ENCODE measurements around the gene LIPT2.
A peak's percentile ranks its signal among the peaks of the same experiment; 100 is the strongest.
"Not testable (repeated sequence)": the region's sequence is repeated elsewhere in the genome, so short reads cannot be mapped to it uniquely, and the experiment has no call there.

LIPT2 gene

DNA sequence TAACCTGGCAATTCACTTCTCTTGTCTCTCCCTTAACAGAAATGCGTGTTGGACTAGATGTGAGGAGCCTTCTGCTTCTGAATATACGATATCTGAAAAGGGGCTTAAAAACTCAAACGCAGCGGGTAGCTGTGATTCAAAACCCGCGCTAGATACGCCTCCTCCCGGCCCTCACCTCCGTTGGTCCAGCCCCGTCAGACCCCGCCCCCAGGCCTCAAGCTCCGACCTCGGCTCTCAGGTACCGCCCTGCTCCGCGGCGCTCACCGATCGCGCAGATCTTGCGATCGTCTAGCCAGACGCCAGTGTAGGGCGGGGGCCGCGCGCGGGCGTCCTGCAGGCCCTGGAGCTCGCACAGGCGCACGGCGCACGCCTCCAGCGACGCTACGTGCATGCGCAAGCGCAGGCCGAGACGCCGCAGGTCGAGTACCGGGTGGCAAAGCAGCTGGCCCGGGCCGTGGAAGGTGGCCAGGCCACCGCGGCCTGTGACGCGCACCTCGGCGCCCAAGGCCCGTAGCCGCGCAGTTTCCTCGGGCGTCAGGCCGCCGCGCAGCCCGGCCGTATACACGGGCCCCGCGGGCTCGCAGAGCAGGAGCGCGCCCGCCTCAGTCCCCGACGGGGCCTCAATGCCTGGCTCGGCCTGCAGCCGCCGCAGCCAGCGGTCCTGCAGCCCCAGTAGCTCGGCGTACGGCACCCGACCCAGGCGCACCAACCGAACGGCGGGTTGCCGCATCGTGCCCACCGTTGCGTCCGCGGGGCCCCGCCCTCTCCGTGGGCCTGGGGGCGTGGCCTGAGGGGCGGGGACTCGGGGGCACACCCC, at the start of gene LIPT2:
Gene LIPT2, minus strand, starts transcription at position 751 of the 817 bp plus-strand sequence. Its CDS starts 21 bp downstream, at position 730.
- H3K27me3 ChIP-seq (replicated peaks; ENCODE audit: control insufficient read depth, insufficient read depth, low read length) = no peaks in the 10 kb centered on the region
- H3K36me3 ChIP-seq (ENCODE audit: control insufficient read depth, insufficient read depth, low read length, severe bottlenecking) = no peaks in the 10 kb centered on the region
- peaks cover 9% of the 10 kb centered on the region for H3K4me1 ChIP-seq (ENCODE audit: control insufficient read depth, insufficient read depth, low read length)
- peak within 1 kb of the TSS; percentile 97 for H3K9ac ChIP-seq (ENCODE audit: low read length)
- peak; percentile 95 for DNase-seq (ENCODE audit: low read depth)
- H3K4me3 ChIP-seq (ENCODE audit: low read length) = peak within 1 kb of the TSS; percentile 92
- no peaks in the 10 kb centered on the region for H3K9me3 ChIP-seq (ENCODE audit: control insufficient read depth, low read length)

DNA sequence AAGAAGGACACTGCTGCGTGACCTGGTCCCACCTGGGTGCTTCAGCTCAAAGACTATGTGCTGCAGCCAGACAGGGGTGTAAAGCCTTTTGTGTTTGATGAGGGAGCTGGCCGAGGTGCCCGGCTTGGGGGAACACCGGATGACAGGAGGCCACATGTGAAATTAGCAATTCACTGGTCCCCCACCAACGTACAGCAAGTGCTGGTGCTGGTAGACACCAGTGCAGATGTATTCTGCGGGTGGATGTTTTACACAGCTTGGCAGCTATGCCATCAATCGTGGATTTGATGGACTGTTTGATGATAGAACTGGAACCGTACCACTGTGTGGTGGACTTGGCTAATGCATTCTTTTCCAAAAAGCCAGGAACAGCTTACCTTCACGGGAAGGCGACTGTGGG, 47.9 kb upstream of the LIPT2 start:
- no peak overlapping the region for H3K9ac ChIP-seq (ENCODE audit: low read length)
- H3K4me3 ChIP-seq (ENCODE audit: low read length) = no peak overlapping the region
- H3K4me1 ChIP-seq (ENCODE audit: control insufficient read depth, insufficient read depth, low read length) = no peaks in the 10 kb centered on the region
- DNase-seq (ENCODE audit: low read depth) = no peak
- no peaks in the 10 kb centered on the region for H3K36me3 ChIP-seq (ENCODE audit: control insufficient read depth, insufficient read depth, low read length, severe bottlenecking)
- H3K9me3 ChIP-seq (ENCODE audit: control insufficient read depth, low read length) = peaks cover 8% of the 10 kb centered on the region
- peaks cover 15% of the 10 kb centered on the region for H3K27me3 ChIP-seq (replicated peaks; ENCODE audit: control insufficient read depth, insufficient read depth, low read length)

DNA sequence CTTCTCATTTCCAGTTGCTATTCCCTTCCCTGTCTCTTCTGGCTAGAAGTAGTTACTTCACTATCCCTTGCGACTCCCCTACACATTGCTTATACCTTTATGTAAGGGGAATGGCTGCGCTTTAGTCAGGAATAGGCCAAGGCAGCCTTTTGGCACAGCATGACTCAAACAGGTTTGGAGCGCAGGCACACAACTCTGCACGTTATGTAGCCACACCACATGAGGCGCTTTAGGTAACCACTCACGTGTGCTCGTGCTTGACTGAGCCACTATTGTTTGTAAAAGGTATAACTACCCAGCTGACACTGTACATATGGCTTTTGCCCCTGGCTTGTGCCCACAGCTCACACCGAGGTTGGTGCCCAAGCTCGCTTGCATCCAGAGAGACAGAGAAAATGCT, 46.7 kb upstream of the LIPT2 start:
- Histone ChIP-seq H3K27me3 (replicated peaks; ENCODE audit: control insufficient read depth, insufficient read depth, low read length) (peaks cover 10% of the 10 kb centered on the region), H3K4me3 (ENCODE audit: low read length) (no peak overlapping the region), H3K9ac (ENCODE audit: low read length) (no peak overlapping the region), H3K36me3 (ENCODE audit: control insufficient read depth, insufficient read depth, low read length, severe bottlenecking) (no peaks in the 10 kb centered on the region), H3K9me3 (ENCODE audit: control insufficient read depth, low read length) (peaks cover 8% of the 10 kb centered on the region), H3K4me1 (ENCODE audit: control insufficient read depth, insufficient read depth, low read length) (no peaks in the 10 kb centered on the region)
- DNase-seq (ENCODE audit: low read depth) = no peak

DNA sequence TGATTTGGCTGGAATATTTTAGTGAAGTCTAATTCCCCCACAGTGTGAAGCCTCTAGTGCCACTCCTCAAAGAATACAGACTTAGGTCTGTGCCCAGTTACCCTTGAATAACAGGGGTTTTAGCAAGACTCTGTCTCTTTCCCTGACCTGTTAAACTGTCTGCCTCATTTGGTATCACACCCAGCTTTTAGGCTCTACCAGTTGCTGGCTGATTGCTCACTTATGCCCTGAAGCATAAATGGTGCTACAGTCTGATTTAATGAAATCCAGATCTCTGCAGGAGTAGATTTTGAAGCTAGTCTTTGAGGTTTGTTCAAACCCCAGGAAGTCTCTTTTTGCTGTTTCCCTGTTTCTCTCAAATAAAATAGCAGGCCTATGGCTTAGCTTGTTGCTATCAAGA, 45.2 kb upstream of the LIPT2 start:
- Histone ChIP-seq H3K27me3 (replicated peaks; ENCODE audit: control insufficient read depth, insufficient read depth, low read length) (peaks cover 7% of the 10 kb centered on the region), H3K4me3 (ENCODE audit: low read length) (no peak overlapping the region), H3K9ac (ENCODE audit: low read length) (no peak overlapping the region), H3K9me3 (ENCODE audit: control insufficient read depth, low read length) (peaks cover 8% of the 10 kb centered on the region), H3K4me1 (ENCODE audit: control insufficient read depth, insufficient read depth, low read length) (no peaks in the 10 kb centered on the region), H3K36me3 (ENCODE audit: control insufficient read depth, insufficient read depth, low read length, severe bottlenecking) (no peaks in the 10 kb centered on the region)
- peak; percentile 67 for DNase-seq (ENCODE audit: low read depth)

DNA sequence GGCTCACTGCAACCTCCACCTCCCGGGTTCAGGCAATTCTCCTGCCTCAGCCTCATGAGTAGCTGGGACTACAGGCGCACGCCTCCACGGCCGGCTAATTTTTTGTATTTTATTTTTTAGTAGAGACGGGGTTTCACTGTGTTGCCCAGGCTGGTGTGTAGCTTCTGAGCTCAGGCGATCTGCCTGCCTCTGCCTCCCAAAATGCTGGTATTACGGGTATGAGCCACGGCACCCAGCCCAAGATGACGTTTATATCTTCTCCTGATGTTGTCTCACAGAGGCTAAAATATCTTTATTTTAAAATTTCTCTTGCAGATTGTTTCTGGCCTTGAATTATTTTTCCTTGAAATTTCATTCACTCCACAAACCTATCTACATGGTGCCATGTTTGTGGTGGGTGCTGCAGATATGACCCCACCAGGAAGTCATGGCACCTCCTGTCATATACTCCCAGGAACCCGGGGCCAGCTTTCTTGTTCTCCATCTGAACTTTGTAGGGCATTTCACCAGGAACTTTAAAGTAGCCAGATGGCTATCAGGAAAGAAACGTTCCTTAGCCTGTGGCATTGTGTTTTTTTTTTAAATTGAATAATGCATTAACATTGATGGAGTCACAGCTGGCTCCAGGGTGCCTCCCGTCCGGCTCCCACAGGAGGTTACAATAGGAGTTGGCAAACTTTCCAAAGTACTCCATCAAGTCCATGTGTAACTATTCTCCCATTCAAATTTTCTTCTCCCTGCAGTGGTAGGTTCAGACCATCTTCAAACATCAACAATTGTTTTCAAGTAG, 42.0 kb upstream of the LIPT2 start:
- Histone ChIP-seq H3K9ac (ENCODE audit: low read length) (no peak overlapping the region), H3K4me1 (ENCODE audit: control insufficient read depth, insufficient read depth, low read length) (no peaks in the 10 kb centered on the region), H3K27me3 (replicated peaks; ENCODE audit: control insufficient read depth, insufficient read depth, low read length) (peaks cover 4% of the 10 kb centered on the region), H3K36me3 (ENCODE audit: control insufficient read depth, insufficient read depth, low read length, severe bottlenecking) (no peaks in the 10 kb centered on the region), H3K9me3 (ENCODE audit: control insufficient read depth, low read length) (peaks cover 8% of the 10 kb centered on the region), H3K4me3 (ENCODE audit: low read length) (no peak overlapping the region)
- no peak for DNase-seq (ENCODE audit: low read depth)

DNA sequence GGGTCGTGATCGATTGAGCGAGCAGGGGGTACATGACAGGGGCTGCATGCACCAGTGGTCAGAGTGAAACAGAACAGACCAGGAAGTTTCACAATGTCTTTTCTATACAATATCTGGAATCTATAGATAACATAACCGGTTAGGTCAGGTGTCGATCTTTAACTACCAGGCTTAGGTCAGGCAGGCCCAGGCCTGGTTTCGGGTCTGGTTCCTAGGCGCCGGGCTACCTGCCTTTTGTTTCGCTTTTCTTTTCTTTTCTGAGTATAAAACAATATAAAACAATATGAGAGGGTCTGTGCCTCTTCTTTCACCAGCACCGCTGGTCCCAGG, 41.4 kb upstream of the LIPT2 start:
- H3K9me3 ChIP-seq (ENCODE audit: control insufficient read depth, low read length); H3K9ac ChIP-seq (ENCODE audit: low read length); DNase-seq (ENCODE audit: low read depth): not testable (repeated sequence)

DNA sequence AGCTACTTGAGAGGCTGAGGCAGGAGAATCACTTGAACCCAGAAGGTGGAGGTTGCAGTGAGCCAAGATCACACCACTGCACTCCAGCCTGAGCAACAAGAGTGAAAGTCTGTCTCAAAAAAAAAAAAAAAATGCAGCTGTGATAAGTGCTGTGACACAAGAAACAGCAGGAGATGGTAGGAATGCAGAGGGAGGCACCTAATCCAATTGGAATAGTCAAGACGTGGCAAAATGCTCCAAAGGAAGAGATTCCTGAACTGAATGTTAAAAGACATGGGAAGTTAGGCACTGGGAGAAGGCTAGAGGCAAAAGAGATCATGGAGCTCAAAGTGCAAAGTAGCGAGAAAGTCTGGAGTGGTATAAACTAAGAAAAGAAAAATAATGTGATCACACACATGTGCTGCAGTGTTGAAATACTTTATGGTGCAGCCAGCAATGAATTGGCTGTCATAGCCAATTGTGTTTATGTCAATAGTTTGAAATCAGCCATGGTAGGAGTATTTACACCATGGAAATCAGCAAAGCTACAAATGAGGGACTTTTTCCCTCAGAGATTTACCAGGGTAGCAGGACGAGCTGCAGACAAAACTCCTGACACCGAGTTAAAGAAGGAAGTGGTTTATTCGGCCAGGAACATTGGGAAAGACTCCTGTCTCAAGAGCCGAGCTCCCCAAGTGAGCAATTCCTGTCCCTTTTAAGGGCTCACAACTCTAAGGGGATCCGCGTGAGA, 40.9 kb upstream of the LIPT2 start:
- Histone ChIP-seq H3K9ac (ENCODE audit: low read length) (no peak overlapping the region), H3K4me3 (ENCODE audit: low read length) (no peak overlapping the region), H3K36me3 (ENCODE audit: control insufficient read depth, insufficient read depth, low read length, severe bottlenecking) (no peaks in the 10 kb centered on the region), H3K27me3 (replicated peaks; ENCODE audit: control insufficient read depth, insufficient read depth, low read length) (peaks cover 3% of the 10 kb centered on the region), H3K4me1 (ENCODE audit: control insufficient read depth, insufficient read depth, low read length) (no peaks in the 10 kb centered on the region), H3K9me3 (ENCODE audit: control insufficient read depth, low read length) (peaks cover 3% of the 10 kb centered on the region)
- no peak for DNase-seq (ENCODE audit: low read depth)

More for the DNA sequence above, 41.4 kb upstream of the LIPT2 start:
- not testable (repeated sequence) for H3K27me3 ChIP-seq (replicated peaks; ENCODE audit: control insufficient read depth, insufficient read depth, low read length); H3K36me3 ChIP-seq (ENCODE audit: control insufficient read depth, insufficient read depth, low read length, severe bottlenecking); H3K4me1 ChIP-seq (ENCODE audit: control insufficient read depth, insufficient read depth, low read length); H3K4me3 ChIP-seq (ENCODE audit: low read length)

DNA sequence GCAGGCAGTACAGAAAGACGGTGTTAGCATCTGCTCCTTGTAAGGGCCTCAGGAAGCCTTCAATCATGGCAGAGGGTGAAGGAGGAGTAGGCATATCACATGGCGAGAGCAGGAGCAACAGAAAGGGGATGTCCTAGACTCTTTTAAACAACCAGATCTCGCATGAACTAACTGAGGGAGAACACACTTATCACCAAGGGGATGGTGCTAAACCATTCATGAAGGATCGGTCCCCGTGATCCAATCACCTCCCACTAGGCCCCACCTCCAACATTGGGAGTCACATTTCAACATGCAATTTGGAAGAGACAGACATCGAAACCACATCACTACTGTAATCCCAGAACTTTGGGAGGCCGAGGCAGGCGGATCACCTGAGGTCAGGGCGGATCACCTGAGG, 39.9 kb upstream of the LIPT2 start:
- peaks cover 3% of the 10 kb centered on the region for H3K9me3 ChIP-seq (ENCODE audit: control insufficient read depth, low read length)

DNA sequence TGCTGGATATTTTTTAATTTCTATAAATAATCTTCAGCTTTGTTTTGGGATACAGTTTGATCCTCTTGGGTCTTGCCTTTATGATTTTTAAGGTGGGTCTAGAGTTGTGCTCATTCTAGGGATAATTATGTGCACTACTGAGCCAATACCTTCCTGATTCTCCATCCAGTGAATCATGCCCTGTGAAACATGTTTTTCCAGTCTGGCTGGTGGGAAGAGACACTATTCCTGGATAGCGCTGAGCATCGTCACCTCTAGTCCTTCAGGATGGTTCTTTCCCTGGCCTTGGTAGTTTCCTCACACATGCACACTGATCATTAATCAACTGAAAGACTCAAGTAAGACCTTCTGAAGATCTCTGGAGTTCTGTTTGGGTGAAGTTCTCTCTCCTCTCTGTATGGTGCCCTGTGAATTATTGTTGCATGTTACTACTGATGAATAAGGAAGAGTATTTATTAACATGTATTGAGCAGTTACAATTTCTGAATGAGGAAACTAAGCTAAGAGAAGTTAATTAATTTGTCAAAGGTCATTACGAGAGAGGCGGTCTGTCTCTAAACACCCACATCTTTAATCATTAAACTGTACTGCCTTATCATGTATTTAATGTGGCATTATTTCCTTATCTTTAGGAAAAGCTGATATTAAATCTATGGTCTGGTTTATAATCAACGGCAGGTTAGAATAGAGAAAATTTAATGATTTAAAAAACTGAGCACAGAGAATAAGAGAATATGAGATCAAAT, 39.1 kb upstream of the LIPT2 start:
- no peaks in the 10 kb centered on the region for H3K27me3 ChIP-seq (replicated peaks; ENCODE audit: control insufficient read depth, insufficient read depth, low read length)
- no peaks in the 10 kb centered on the region for H3K9me3 ChIP-seq (ENCODE audit: control insufficient read depth, low read length)
- DNase-seq (ENCODE audit: low read depth) = no peak
- no peaks in the 10 kb centered on the region for H3K36me3 ChIP-seq (ENCODE audit: control insufficient read depth, insufficient read depth, low read length, severe bottlenecking)
- no peak overlapping the region for H3K4me3 ChIP-seq (ENCODE audit: low read length)
- H3K4me1 ChIP-seq (ENCODE audit: control insufficient read depth, insufficient read depth, low read length) = no peaks in the 10 kb centered on the region
- no peak overlapping the region for H3K9ac ChIP-seq (ENCODE audit: low read length)

More for the DNA sequence above, 39.9 kb upstream of the LIPT2 start:
- no peaks in the 10 kb centered on the region for H3K36me3 ChIP-seq (ENCODE audit: control insufficient read depth, insufficient read depth, low read length, severe bottlenecking)
- no peak overlapping the region for H3K9ac ChIP-seq (ENCODE audit: low read length)
- DNase-seq (ENCODE audit: low read depth) = no peak
- H3K4me3 ChIP-seq (ENCODE audit: low read length) = no peak overlapping the region
- H3K4me1 ChIP-seq (ENCODE audit: control insufficient read depth, insufficient read depth, low read length) = no peaks in the 10 kb centered on the region
- no peaks in the 10 kb centered on the region for H3K27me3 ChIP-seq (replicated peaks; ENCODE audit: control insufficient read depth, insufficient read depth, low read length)

DNA sequence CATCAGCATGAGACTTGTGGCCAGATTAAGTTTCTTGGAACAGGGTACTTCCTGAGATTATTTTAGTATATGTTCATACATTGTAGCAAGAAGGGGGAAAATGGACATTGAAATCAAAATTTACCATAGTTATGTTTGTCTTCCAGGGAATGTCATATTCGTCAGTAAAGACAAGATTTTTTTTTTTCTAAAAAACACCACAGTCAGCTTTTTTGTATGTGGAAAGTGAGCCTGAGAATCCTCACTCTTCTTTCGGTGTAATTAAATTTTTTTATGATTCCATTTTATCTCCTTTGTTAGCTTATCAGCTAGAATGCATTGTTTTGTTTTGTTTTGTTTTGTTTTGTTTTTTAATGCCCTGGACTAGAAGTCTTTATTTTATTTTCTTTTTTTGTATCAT, 31.5 kb upstream of the LIPT2 start:
- Histone ChIP-seq H3K27me3 (replicated peaks; ENCODE audit: control insufficient read depth, insufficient read depth, low read length) (peaks cover 22% of the 10 kb centered on the region), H3K4me3 (ENCODE audit: low read length) (no peak overlapping the region), H3K9me3 (ENCODE audit: control insufficient read depth, low read length) (no peaks in the 10 kb centered on the region), H3K4me1 (ENCODE audit: control insufficient read depth, insufficient read depth, low read length) (no peaks in the 10 kb centered on the region), H3K9ac (ENCODE audit: low read length) (no peak overlapping the region), H3K36me3 (ENCODE audit: control insufficient read depth, insufficient read depth, low read length, severe bottlenecking) (no peaks in the 10 kb centered on the region)
- no peak for DNase-seq (ENCODE audit: low read depth)

All from adipocyte (in vitro differentiated cells).